NCI-H2107 (cell line): ENCODE results near the gene KCNT1.

ENCODE experiments used
- DNase-seq: peaks from one replicate; lab custom pipeline; 2025; lab: John Stamatoyannopoulos, UW

KCNT1 gene

GRCh38 chr9:135700525-135700924, 1.5 kb upstream of the KCNT1 start:
- no peak for DNase-seq

- DNase-seq, result no peak
Measured at GRCh38 chr9:135701067-135701958, 672 bp upstream of the KCNT1 start.

GRCh38 chr9:135703726-135704125, 1.7 kb downstream of the KCNT1 start:
- no peak for DNase-seq

GRCh38 chr9:135704483-135704882, 2.5 kb downstream of the KCNT1 start:
- DNase-seq, result no peak

GRCh38 chr9:135705376-135705775, 3.4 kb downstream of the KCNT1 start:
- no peak for DNase-seq

- DNase-seq, result no peak
Measured at GRCh38 chr9:135706288-135706687, 4.3 kb downstream of the KCNT1 start.

DNA sequence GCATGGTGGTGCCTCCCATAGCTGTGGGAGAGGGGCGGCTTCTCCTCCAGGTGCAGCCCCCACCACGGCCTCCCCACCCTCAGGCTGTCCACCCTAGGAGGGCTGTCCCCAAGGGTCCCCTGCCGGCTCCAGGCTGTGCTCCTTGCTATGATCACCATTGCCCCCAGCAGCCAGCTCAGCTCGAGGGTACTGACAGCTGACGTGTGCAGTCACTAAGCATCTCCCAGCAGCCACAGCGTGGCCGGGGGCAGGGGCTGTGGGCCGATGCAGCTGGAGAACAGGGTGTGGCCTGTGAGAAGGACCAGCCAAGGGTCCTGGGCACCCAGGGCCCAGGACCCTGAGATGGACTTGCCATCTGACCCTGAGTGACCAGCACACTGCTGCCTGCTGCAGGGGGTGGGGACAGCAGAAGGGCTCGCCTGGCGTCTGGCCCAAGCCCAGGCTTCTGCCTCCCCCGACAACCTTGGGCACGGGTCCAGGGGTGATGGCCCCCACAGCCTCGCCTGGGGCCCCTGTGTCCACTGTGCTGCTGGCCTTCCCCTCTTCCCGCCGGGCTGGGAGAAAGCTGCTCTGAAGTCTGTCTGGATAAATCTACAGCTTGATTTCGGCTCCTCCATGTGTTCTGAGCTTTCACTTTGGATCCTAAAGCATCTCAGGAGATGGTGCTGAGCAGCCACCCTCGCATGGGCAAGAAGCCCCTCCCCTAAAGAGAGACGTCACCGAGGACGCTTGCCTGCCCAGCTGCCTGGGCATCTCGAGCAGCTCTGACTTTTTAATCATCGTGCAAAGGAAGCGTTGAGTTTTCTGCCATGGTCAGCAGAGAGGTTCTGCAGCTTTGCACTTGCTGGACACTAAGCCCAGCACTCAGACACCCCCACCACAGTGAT, 5.5 kb downstream of the KCNT1 start:
- DNase-seq, result no peak

GRCh38 chr9:135708164-135708563, 6.2 kb downstream of the KCNT1 start:
- DNase-seq, result no peak

- DNase-seq, result no peak
Measured at GRCh38 chr9:135711391-135711790, 9.4 kb downstream of the KCNT1 start.

DNA sequence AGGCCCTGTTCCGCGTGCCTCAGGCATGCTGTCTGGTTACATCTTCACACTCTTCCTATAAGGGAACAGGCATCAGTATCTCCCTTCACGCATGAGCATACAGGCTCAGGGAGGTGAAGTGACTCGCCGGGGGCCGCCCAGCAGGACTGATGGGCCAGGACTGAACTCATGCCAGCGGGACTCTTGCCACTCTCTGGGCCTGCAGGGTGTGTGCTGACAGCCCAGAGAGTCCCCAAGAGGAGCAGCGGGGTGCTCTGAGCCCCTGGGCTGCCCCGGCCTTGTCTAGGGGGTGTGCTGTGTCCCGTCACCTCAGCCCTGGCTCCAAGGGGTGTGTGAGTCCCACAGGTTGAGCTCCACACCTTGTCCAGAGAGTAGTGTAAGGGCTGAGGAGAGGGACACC, 9.9 kb downstream of the KCNT1 start:
- no peak for DNase-seq

DNA sequence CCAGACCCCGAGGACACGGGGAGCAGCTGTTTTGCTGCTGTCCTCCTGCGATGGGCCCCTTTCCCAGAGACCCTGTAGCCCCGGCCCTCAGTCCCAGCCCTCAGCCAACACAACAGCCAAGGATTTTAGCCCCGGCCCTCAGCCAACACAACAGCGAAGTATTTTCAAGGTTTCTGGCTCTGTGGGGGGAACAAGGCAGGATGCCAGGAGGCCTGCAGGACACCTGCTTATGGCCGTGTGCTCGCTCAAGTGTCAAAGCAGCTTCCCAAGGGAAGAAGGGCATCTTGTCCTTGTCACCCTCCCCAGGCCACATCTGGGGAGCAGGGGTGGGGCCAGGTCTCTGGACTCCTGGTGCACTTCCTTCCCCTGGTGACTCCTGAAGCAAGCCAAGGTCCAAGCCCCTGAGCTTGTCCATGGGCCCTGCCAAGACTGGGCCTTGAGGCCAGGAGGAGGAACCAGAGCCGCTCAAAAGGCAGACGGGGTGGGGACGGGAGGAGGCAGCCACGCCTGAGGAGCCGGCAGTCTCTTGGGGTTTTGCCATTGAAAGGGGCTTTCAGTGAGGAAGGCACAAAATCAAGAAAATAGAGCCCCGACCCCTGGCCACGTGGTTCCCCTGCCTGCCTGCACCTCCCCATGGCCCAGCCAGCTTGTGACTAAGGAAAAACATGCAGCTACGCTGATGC, 10.8 kb downstream of the KCNT1 start:
- DNase-seq, result no peak

- DNase-seq, result no peak
Measured at GRCh38 chr9:135714242-135715055, 12.5 kb downstream of the KCNT1 start.

DNA sequence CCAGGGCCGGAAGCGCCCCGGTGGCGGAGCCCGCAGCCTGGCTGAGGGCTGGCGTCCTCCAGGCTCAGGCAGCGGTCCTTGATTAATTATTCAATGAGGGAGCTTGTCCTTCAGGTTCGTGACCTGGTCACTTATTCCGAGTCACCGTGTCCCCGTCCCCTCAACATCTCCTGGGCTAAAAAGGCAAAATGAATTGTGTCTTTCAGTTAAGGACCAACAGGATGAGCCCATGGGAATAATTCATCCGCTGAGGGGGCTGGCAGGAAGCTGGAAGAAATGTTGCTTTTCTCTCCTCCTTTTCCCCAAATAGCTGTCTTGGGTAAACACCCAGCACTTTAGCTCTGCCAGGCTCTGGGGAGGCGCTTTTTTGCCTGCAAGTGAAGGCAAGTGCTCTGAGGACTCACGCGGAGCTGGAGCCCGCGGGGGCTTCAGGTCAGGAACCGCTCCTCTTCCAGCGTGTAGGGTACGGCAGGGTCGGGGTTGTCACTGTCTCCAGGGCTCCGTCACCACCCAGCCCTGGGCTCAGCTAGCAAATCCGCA, 13.1 kb downstream of the KCNT1 start:
- DNase-seq, result no peak

DNA sequence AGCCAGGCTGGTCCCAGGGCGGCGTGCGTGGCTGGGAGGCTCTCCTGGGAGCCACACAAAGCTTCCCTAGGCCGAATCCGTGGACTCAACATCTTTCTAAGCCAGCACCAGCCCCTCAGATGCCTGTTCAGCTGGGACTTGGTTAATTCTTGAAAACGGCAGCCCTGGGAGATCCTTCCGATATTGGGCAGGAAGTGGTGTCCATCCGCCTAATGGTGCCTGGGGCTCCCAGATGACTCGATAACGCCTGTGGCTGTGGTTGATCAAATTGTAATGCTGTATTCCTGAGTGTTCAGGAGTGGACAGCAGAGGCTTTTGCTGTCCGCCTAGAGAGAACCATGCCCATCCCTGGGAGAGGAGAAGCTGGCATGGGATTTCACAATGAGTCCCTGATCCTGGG, 14.1 kb downstream of the KCNT1 start:
- DNase-seq, result no peak

DNA sequence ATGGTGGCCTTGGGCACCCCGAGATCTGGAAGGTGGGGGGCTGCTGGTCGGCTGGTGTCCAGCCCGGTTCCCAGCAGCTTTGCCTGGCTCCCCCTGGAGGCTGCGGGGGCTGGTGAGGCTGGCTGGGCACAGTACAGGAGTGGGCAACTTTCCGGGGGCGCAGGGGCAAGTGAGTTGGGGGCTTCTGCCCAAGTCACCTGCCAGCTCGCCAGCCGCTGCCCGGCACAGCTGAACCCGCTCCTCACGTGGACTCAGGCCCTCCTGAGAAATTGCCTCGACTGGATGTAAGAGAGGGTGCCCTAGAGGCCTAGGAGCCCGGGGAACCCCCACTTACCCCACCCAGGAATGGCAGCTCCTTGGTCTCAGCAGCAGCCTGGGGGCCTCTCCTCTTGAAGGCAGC, 15.4 kb downstream of the KCNT1 start:
- DNase-seq, result no peak

- no peak for DNase-seq
Measured at GRCh38 chr9:135718616-135719015, 16.6 kb downstream of the KCNT1 start.

DNA sequence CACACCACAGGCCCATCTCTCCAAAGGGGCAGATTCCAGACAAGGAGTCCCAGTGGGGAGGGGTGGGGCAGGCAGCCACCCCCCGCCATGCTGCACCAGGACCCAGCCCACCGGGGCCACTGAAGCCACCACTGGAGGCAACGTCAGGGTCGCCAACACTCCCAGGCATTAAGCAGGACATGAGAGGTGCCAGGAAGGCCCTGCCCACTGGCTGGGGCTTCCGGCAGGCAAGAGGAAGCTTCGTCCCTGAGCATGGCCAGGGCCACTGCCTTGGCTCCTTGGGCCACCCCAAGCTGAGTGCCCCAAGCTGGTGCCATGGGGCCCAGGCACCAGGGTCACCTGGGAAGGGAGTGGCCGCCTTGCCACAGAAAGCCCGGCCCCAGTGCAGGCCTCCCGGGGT, 17.5 kb downstream of the KCNT1 start:
- no peak for DNase-seq

DNA sequence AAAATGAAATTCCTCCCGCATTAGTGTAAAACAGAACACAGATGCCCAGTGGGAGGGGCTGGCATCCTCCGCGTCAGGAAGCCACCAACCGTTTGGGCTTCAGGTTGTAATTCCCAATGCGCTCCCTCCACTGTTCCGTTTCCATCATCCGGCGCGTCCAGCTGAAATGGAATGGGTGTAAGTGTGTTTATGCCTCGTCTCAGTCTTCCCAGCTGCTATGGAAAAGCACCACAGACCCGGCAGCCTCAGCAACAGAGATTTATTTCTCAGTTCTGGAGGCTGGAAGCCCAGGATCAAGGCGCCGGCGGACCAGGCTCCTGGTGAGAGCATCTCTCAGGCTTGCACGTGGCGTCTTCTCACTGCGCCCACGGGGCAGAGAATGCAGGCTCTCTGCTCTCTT, 20.4 kb downstream of the KCNT1 start:
- no peak for DNase-seq

DNA sequence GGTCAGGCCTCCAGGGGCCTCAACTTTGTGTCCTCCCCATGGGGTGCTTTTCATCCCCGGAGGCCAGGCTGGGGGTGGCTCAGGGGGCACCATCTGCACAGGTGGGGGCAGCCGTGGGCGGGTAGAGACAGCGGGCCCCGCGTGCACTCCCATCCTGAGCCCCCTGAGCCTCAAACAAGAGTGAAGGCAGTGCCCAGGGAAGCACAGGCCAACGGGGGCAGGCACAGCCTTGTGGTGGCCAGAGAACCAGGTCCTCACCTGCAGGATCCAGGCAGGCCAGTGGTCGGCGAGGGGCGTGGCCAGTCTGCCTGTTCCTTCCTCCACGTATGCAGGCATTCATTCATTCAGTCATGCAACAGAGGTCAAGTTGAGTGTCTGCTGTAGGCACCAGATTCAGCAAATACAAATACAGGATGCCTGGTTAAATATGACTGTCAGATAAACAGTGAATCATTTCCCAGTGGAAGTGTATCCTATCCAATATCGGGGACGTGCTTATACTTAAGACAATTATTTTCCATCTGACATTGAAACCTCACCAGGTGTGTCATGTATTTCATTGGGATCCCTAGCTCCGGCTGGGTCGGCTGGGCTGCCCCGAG, 22.3 kb downstream of the KCNT1 start:
- no peak for DNase-seq

DNA sequence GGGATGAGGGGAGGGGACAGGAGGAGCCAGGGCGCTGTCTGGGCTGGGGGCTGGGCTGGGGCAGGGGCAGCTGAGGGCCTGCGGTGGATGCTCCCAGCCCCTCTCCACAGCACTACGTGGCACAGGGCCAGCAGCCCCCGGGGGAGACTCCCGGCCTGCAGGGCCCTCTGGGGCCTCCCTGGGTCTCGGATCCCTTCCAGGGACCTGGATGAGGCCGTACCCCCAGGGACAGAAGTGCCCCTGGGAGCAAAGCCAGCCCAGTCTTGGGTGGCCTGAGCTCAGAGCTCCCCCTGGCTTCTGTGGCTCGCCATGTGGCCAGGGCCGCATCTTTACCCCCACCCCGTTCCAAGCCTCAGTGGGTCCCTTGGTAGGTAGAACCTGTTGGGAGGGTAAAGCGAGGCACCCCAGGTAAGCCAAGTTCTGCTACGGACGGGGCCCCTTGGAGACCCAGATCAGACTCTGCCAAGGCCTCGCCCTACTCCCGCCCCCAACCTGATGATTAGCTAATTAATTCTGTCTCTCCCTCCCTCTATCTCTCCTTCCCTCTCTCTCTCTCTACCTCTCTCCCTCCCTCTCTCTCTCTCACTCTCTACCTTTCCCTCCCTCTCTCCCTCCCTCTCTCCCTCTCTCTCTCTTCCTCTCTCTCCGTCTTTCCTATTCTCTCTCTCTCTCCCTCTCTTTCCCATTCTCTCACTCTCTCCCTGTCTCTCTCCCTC, 24.3 kb downstream of the KCNT1 start:
- DNase-seq, result no peak
